SW480 (cell line): ENCODE data around the gene MINDY4.

Experiments used
- DNase-seq: peaks from one replicate; pipeline ENCODE4 v3.0.0-alpha.2; 2016; ENCODE audit warnings: low spot score

The MINDY4 gene

GRCh38 chr7:30775992-30776391 lies 4.8 kb downstream of the MINDY4 start:
- DNase-seq, result no peak

GRCh38 chr7:30776971-30777370 lies 5.8 kb downstream of the MINDY4 start:
- no peak for DNase-seq

GRCh38 chr7:30778255-30779025 lies 7.2 kb downstream of the MINDY4 start:
- no peak for DNase-seq

- DNase-seq, result no peak
These were observed 8.4 kb downstream of the MINDY4 start for GRCh38 chr7:30779574-30779973.

GRCh38 chr7:30780941-30781340 lies 9.7 kb downstream of the MINDY4 start:
- no peak for DNase-seq

GRCh38 chr7:30782690-30783089 lies 11.5 kb downstream of the MINDY4 start:
- DNase-seq, result no peak

- DNase-seq, result no peak
These were observed 14.6 kb downstream of the MINDY4 start for GRCh38 chr7:30785786-30786185.

- DNase-seq, result no peak
These were observed 16.3 kb downstream of the MINDY4 start for GRCh38 chr7:30787486-30787885.

- DNase-seq, result no peak
These were observed 17.6 kb downstream of the MINDY4 start for GRCh38 chr7:30788640-30789333.

- no peak for DNase-seq
These were observed 18.1 kb downstream of the MINDY4 start for GRCh38 chr7:30789334-30789711.

- no peak for DNase-seq
These were observed 19.1 kb downstream of the MINDY4 start for GRCh38 chr7:30790356-30790755.

- no peak for DNase-seq
These were observed 19.9 kb downstream of the MINDY4 start for GRCh38 chr7:30791114-30791513.

- no peak for DNase-seq
These were observed 24.1 kb downstream of the MINDY4 start for GRCh38 chr7:30795161-30795948.

GRCh38 chr7:30796105-30796869 lies 25.1 kb downstream of the MINDY4 start:
- DNase-seq, result peak; percentile 27

- DNase-seq, result no peak
These were observed 26.2 kb downstream of the MINDY4 start for GRCh38 chr7:30797176-30798040.

- DNase-seq, result no peak
These were observed 28.2 kb downstream of the MINDY4 start for GRCh38 chr7:30799206-30799975.

- no peak for DNase-seq
These were observed 28.9 kb downstream of the MINDY4 start for GRCh38 chr7:30799976-30800661.

- peak; percentile 73 for DNase-seq
These were observed 29.6 kb downstream of the MINDY4 start for GRCh38 chr7:30800785-30801252.

GRCh38 chr7:30802812-30803211 lies 31.6 kb downstream of the MINDY4 start:
- DNase-seq, result no peak
